HL-60 (cell line): ENCODE results near the gene MANBA.
"Not testable (repeated sequence)": the region's sequence is repeated elsewhere in the genome, so short reads cannot be mapped to it uniquely, and the experiment has no call there.

Source experiments
- DNase-seq, 2 experiments: peaks; one replicate each; pipeline ENCODE4 v3.0.0-alpha.2; 2010 to 2020; ENCODE audit warnings: low read depth in 1 of 2, low spot score in 1 of 2
- H3K27ac ChIP-seq: fragments of 250-450 bp; sonication (Bioruptor Pico); replicated peaks from 2 replicates; pipeline ENCODE4 v1.5.1; 2020; ENCODE audit warnings: mild to moderate bottlenecking, moderate library complexity
- H3K27me3 ChIP-seq: fragments of 250-450 bp; sonication (Bioruptor Pico); 2 replicates; pipeline ENCODE4 v1.5.1; 2021; ENCODE audit warnings: mild to moderate bottlenecking, moderate library complexity; ENCODE audit not compliant: insufficient read depth, poor library complexity, severe bottlenecking
- H3K4me3 ChIP-seq: replicated peaks from 2 replicates; pipeline ENCODE4 v1.5.1; 2011; ENCODE audit warnings: mild to moderate bottlenecking, control low read depth, low read length; ENCODE audit not compliant: insufficient read depth
- CTCF ChIP-seq: IDR thresholded peaks from one replicate; pipeline ENCODE4 v1.5.1; 2011; ENCODE audit warnings: low read length, control low read depth, inconsistent platforms; ENCODE audit not compliant: insufficient read depth
- GABPA ChIP-seq: IDR thresholded peaks from 2 replicates; pipeline ENCODE4 v1.6.1; 2012; ENCODE audit warnings: low read depth
- POLR2AphosphoS5 ChIP-seq: IDR thresholded peaks from 2 replicates; pipeline ENCODE4 v1.6.1; 2012; ENCODE audit warnings: low read depth
- SPI1 ChIP-seq: IDR thresholded peaks from 2 replicates; pipeline ENCODE4 v1.6.1; 2012; ENCODE audit warnings: low read depth, mild to moderate bottlenecking, borderline replicate concordance
- TF ChIP-seq, protein P1 (sequence below): IDR thresholded peaks from 2 replicates; pipeline ENCODE4 v1.6.1; 2012; ENCODE audit warnings: low read depth; ENCODE audit not compliant: insufficient replicate concordance

MANBA gene

DNA sequence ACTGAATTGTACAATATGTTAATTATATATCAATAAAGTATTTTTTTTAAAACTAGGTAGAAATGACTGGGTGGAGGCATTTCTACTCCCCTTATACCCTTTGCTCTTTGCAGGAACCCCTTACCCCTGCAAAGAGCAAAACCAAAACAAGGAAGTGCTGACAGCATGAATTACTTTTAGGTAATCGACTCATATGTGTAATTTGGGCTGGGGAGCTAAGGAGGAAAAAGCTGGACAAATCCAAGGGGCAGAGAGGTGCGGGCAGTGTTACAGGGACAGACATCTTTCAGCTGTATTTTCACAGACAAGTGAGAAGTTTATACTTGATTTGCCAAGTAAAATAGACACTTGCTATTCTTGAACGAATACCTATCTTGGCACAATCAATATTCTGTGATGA lies 35.5 kb downstream of the MANBA start:
- TF ChIP-seq SPI1 (0 out of 2 replicates have a peak, but pooled peaks have one; percentile 13), CTCF (no peak)
- no peak overlapping the region for H3K4me3 ChIP-seq
- DNase-seq, result no peak
- no peak overlapping the region for H3K27ac ChIP-seq
- no peaks in the 10 kb centered on the region for H3K27me3 ChIP-seq

GRCh38 chr4:102723511-102723910 lies 37.3 kb downstream of the MANBA start:
- Histone ChIP-seq H3K27me3 (no peaks in the 10 kb centered on the region), H3K27ac (no peak overlapping the region), H3K4me3 (no peak overlapping the region)
- TF ChIP-seq POLR2AphosphoS5 (no peak), SPI1 (no peak), GABPA (no peak), CTCF (no peak)
- TF ChIP-seq, protein P1, sequence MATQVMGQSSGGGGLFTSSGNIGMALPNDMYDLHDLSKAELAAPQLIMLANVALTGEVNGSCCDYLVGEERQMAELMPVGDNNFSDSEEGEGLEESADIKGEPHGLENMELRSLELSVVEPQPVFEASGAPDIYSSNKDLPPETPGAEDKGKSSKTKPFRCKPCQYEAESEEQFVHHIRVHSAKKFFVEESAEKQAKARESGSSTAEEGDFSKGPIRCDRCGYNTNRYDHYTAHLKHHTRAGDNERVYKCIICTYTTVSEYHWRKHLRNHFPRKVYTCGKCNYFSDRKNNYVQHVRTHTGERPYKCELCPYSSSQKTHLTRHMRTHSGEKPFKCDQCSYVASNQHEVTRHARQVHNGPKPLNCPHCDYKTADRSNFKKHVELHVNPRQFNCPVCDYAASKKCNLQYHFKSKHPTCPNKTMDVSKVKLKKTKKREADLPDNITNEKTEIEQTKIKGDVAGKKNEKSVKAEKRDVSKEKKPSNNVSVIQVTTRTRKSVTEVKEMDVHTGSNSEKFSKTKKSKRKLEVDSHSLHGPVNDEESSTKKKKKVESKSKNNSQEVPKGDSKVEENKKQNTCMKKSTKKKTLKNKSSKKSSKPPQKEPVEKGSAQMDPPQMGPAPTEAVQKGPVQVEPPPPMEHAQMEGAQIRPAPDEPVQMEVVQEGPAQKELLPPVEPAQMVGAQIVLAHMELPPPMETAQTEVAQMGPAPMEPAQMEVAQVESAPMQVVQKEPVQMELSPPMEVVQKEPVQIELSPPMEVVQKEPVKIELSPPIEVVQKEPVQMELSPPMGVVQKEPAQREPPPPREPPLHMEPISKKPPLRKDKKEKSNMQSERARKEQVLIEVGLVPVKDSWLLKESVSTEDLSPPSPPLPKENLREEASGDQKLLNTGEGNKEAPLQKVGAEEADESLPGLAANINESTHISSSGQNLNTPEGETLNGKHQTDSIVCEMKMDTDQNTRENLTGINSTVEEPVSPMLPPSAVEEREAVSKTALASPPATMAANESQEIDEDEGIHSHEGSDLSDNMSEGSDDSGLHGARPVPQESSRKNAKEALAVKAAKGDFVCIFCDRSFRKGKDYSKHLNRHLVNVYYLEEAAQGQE, result no peak
- no peak for DNase-seq

- Histone ChIP-seq H3K27me3 (no peaks in the 10 kb centered on the region), H3K4me3 (no peak overlapping the region), H3K27ac (no peak overlapping the region)
- DNase-seq, result no peak
- TF ChIP-seq CTCF, result no peak
- TF ChIP-seq, protein P1, result no peak
- TF ChIP-seq GABPA, result no peak
- TF ChIP-seq POLR2AphosphoS5, result no peak
Observed at GRCh38 chr4:102722740-102723139, 38.0 kb downstream of the MANBA start.

GRCh38 chr4:102718833-102719575 lies 41.8 kb downstream of the MANBA start:
- not testable (repeated sequence) for H3K27me3 ChIP-seq, H3K27ac ChIP-seq, H3K4me3 ChIP-seq, DNase-seq
